Motor neuron (in vitro differentiated cells): ENCODE data around the gene SCIMP. TPM values are rescaled to one million over a fixed set of nuclear protein-coding genes. Genes with fewer than 3 reads are reported as not detected.
"Not testable (repeated sequence)": the region's sequence is repeated elsewhere in the genome, so short reads cannot be mapped to it uniquely, and the experiment has no call there.

ENCODE experiments used
- ATAC-seq, 8 experiments: fragments of 200-7000 bp; cut with Tn5 transposase; replicated peaks in 6 of 8; 2 replicates each; pipeline ENCODE4 v1.8.0; 2021; ENCODE audit warnings: mild to moderate bottlenecking in 8 of 8, moderate library complexity in 8 of 8
- H3K27ac ChIP-seq, 2 donors: fragments of 250-450 bp; sonication (Bioruptor Pico); 2 replicates each; pipeline ENCODE4 v1.9.0; 2021; ENCODE audit warnings: antibody characterized with exemption in 2 of 2, mild to moderate bottlenecking in 2 of 2, moderate library complexity in 1 of 2
- H3K4me1 ChIP-seq, 2 donors: fragments of 250-450 bp; sonication (Bioruptor Pico); replicated peaks in 1 of 2; 2 replicates each; pipeline ENCODE4 v1.6.1; 2021; ENCODE audit warnings: antibody characterized with exemption in 2 of 2, mild to moderate bottlenecking in 2 of 2, moderate library complexity in 1 of 2
- H3K4me3 ChIP-seq, 5 donors: fragments of 250-450 bp; sonication (Bioruptor Pico); 2 replicates each; pipeline ENCODE4 v1.9.0; 2021; ENCODE audit warnings: antibody characterized with exemption in 5 of 5, mild to moderate bottlenecking in 5 of 5, moderate library complexity in 4 of 5
- WGBS, 10 experiments: fragments of 450-650 bp; shearing (Covaris generic); methylation state at CpG; one replicate each; pipeline ENCODE4 v1.0.0; 2022; 5-methylcytosine and 5-hydroxymethylcytosine counted together
- in situ Hi-C, 9 experiments: fragments of 400-800 bp; cut with MboI; loops; one replicate each; pipeline ENCODE4 v1.15.0; 2021; ENCODE audit warnings: low sequenced_read_pairs in 9 of 9, low pct_unique_long_range_greater_than_20kb in 2 of 9; ENCODE audit not compliant: unreplicated experiment in 9 of 9
- total RNA-seq, 8 experiments: library from RNA; unstranded; fragments of 300-600 nt; gene quantifications; 2 replicates each; pipeline versions ENCODE4 v1.2.3 to v1.2.4, GENCODE V29; 2022

SCIMP gene
- total RNA-seq, 8 experiments from 2014 or later: 0.21 to 1.2 (median 0.43) TPM; not detected in 1

DNA sequence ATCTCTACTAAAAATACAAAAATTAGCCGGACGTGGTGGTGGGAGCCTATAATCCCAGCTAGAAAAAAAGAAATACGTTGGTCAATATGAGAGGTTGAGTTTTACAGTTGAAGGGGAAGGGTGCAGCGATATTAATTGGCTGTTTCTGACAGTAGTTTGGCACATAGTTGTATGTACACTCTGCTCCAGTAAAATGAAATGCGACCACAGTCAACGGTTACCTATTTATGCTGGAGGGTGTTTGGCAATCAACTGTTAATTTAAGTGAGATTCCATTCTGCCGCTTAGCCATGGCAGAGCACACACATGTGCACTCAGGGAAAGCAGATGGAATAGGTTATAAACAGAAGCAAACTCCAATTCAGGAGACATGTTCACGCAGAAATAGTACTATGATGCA lies 33.6 kb downstream of the SCIMP start:
- no peak for ATAC-seq
- in situ Hi-C loops: no loop called here
- H3K4me3 ChIP-seq: no peak overlapping the region
- no peaks in the 10 kb centered on the region for H3K4me1 ChIP-seq
- H3K27ac ChIP-seq: no peak overlapping the region
- WGBS, 10 experiments: 62 to 100% (median 88%) methylated on average over 2 to 8 of the region's 8 CpGs; no CpG with 5 or more reads in 1 of the 10 experiments

DNA sequence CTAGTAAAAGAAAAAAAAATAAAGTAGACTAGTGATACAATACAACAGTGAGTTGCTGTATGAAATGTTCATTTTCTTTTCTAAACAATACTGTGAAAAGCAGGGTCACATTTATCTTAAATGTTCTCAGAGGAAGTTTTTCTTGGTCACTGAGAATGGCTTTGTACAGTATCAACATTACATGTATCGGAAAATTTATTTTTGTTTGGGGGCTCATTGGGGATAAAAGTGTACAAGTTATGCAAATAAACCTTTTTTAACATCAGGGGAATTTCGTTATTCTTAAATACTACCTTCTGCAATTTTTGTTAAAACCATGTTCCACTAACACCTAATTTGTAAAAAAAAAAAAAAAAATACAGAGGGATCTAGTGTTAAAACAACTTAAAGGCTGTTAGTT lies 34.3 kb downstream of the SCIMP start:
- no peak overlapping the region for H3K27ac ChIP-seq
- H3K4me3 ChIP-seq: no peak overlapping the region
- ATAC-seq: no peak
- no peaks in the 10 kb centered on the region for H3K4me1 ChIP-seq
- 46 to 70% (median 50%) methylated on average over 1 to 2 of the region's 2 CpGs; no CpG with 5 or more reads in 1 of the 10 experiments for WGBS, 10 experiments
- in situ Hi-C loops: no loop called here

DNA sequence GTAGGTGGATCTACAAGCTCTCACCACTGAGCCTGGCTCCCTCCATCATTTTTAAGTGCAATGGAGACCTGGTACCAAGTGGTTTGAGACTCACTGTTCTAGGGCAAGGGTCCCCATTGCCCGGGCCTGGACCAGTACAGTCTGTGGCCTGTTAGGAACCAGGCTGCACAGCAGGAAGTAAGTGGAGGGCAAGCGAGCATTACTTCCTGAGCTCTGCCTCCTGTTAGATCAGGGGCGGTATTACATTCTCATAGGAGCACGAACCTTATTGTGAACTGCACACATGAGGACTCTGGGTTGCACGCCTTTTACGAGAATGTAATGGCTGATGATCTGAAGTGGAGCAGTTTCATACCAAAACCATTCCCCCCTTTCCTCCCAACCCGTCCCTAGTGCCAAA lies 36.2 kb downstream of the SCIMP start:
- WGBS, 10 experiments: 50 to 100% (median 82%) methylated on average over 1 to 6 of the region's 7 CpGs; no CpG with 5 or more reads in 2 of the 10 experiments
- in situ Hi-C loops: no loop called here
- Histone ChIP-seq H3K4me1 (no peaks in the 10 kb centered on the region), H3K27ac (no peak overlapping the region), H3K4me3 (no peak overlapping the region)
- ATAC-seq: no peak

DNA sequence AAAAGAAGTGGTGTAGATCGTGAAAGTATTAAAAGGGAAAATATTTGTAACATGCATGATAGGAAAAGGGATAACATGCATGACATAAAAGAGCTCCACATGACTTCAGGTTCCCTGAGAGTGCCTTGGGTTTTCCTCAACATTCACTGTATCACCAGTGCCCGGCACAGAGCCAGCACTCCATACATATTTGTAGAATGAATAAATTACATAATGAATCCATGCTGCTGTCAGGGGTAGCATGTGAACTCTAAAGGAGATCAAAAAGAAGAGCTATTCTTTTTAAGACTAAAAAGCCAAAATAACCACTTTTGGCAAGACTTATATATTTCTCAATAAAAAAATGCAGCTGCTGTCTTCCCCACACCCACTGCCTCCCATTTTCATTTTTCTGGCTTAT lies 40.3 kb downstream of the SCIMP start:
- Histone ChIP-seq H3K4me3 (no peak overlapping the region), H3K27ac (no peak overlapping the region), H3K4me1 (peaks cover 0 to 5% of the 10 kb centered on the region in 2 donors)
- ATAC-seq: no peak
- in situ Hi-C loops: no loop called here
- WGBS, 10 experiments: 0 to 88% (median 66%) methylated on average over 1 to 2 of the region's 2 CpGs; no CpG with 5 or more reads in 2 of the 10 experiments

DNA sequence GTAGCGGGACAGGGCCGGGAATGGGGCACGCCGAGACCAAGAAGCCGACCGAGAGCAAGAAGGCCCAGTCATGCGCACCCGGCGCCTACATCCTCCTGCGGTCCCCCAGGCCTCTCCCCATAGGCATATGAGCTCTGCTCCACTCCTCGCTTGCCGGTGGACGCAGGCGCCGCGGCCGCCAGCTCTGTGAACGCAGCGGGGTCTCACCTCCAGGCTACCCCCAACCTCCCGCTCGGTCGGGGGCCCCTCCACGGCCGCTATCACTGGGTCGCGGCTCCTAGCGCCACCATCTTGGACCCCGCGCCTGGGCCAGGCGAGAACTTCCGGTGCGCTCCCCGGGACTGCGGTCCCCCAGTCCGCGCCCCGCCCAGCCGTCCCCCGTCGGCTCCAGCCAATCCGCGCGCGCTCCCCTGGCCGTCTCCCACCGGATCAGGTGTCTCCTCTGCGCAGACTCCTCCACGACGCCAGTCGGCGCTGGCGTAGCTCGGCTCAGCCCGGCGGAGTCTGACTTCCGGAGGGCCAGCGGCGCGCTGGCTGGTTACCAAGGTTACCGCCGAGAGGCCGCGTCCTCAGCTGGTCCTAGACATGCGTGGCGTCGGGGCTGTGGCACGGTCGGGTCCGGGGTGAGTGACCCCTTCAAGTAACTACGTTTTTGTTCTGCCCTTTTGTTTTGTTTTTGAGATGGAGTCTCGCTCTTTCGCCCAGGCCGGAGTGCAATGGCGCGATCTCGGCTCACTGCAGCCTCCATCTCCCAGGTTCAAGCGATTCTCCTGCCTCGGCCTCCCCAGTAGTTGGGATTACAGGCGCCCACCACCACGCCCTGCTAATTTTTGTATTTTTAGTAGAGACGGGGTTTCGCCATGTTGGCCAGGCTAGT lies 42.9 kb downstream of the SCIMP start, which contains the start of gene ZNF594:
TSS of gene ZNF594 (minus strand) at position 328 of the 877 bp plus-strand sequence. CDS start 7,612 bp downstream, outside the sequence.
- ATAC-seq: peak; percentile 98 to 99 (median 99)
- 0 to 49% (median 28%) methylated on average over 1 to 21 of the region's 82 CpGs; no CpG with 5 or more reads in 2 of the 10 experiments for WGBS, 10 experiments
- Histone ChIP-seq H3K27ac (peak within 1 kb of the TSS; percentile 64 to 84), H3K4me1 (peaks cover 0 to 5% of the 10 kb centered on the region in 2 donors), H3K4me3 (peak within 1 kb of the TSS; percentile 33 to 90 (median 69))
- in situ Hi-C loops: no loop called here

DNA sequence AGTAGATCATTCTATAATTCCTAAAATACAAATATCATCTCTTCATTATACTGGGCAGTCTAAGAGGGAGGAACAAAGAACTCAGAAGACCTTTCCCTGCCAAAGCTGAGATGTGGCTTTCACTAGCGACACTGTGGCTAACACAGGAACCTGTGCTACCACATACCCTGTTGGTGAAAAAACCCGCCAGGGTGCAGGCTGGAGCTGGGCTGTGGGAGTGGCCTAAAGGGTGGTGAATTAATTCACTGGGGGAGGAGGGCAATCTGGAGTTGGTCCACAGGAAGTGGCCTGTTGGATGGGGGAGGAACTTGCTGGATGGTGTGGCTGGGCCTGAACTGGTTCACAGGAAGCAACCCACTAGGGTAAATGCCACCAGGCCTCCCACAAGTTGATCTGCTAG lies 50.4 kb downstream of the SCIMP start:
- no peak for ATAC-seq
- 82 to 100% (median 100%) methylated on average over 1 to 2 of the region's 2 CpGs; no CpG with 5 or more reads in 7 of the 10 experiments for WGBS, 10 experiments
- H3K4me1 ChIP-seq: no peaks in the 10 kb centered on the region
- in situ Hi-C loops: no loop called here
- H3K27ac ChIP-seq: no peak overlapping the region
- no peak overlapping the region for H3K4me3 ChIP-seq

DNA sequence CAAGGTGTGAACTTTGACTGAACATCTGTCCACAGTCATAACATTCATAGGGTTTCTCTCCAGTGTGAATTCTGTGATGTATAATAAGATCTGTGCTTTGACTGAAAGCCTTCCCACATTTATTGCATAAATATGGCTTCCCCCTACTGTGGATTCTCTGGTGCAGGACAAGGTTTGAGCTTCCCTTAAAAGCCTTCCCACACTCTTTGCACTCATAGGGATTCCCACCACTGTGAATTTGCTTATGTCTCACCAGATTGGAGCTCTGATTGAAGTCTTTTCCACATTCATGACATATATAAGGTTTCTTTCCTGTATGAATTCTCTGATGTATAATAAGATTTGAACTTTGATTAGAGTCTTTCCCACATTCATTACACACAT lies 51.3 kb downstream of the SCIMP start:
- H3K4me3 ChIP-seq: no peak overlapping the region
- no peak for ATAC-seq

DNA sequence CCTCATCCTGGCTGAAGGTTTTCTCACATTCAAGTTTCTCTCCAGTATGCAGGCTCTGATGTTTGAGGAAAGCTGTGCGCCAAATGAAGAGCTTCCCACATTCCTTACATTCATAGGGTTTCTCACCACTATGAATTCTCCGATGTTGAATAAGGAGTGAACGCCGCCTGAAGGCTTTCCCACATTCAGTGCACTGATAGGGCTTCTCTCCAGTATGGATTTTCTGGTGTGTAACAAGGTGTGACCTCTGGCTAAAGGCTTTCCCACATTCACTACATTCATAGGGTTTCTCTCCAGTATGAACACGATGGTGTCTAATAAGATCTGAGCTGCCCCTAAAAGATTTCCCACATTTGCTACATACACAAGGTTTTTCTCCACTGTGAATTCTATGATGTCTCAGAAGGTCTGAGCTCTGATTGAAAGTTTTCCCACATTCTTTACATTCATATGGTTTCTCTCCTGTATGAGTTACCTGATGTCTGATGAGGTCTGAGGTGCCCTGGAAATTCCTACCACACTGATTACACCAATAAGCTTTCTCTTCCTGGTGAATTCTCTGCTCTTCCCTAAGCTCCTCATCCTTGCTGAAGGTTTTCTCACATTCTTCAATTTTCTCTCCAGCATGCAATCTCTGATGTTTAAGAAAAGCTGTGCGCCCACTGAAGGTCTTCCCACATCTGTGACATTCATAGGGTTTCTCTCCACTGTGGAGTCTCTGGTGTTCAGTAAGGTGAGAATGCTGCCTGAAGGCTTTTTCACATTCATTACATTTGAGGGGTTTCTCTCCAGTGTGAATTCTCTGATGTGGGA lies 51.9 kb downstream of the SCIMP start:
- Histone ChIP-seq H3K27ac (no peak overlapping the region), H3K4me3 (no peak overlapping the region), H3K4me1 (no peaks in the 10 kb centered on the region)
- WGBS, 10 experiments: 80 to 100% (median 89%) methylated on average over 1 to 6 of the region's 6 CpGs; no CpG with 5 or more reads in 3 of the 10 experiments
- no peak for ATAC-seq
- in situ Hi-C loops: no loop called here

More for the DNA sequence above, 51.3 kb downstream of the SCIMP start:
- in situ Hi-C loops: no loop called here
- Histone ChIP-seq H3K27ac (no peak overlapping the region), H3K4me1 (no peaks in the 10 kb centered on the region)

DNA sequence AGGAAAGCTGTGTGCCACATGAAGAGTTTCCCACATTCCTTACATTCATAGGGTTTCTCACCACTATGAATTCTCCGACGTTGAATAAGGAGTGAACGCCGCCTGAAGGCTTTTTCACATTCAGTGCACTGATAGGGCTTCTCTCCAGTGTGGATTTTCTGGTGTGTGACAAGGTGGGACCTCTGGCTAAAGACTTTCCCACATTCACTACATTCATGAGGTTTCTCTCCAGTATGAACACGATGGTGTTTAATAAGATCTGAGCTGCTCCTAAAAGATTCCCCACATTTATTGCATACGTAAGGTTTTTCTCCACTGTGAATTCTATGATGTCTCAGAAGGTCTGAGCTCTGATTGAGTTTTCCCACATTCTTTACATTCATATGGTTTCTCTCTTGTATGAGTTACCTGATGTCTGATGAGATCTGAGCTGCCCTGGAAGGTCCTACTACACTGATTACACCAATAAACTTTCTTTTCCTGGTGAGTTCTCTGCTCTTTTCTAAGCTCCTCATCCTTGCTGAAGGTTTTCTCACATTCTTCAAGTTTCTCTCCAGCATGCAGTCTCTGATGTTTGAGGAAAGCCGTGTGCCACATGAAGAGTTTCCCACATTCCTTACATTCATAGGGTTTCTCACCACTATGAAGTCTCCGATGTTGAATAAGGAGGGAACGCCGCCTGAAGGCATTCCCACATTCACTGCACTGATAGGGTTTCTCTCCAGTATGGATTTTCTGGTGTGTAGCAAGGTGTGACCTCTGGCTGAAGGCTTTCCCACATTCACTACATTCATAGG lies 53.0 kb downstream of the SCIMP start:
- no peak overlapping the region for H3K27ac ChIP-seq
- ATAC-seq: no peak
- WGBS, 10 experiments: 80 to 100% (median 94%) methylated on average over 3 to 10 of the region's 10 CpGs
- no peaks in the 10 kb centered on the region for H3K4me1 ChIP-seq
- no peak overlapping the region for H3K4me3 ChIP-seq
- in situ Hi-C loops: no loop called here

DNA sequence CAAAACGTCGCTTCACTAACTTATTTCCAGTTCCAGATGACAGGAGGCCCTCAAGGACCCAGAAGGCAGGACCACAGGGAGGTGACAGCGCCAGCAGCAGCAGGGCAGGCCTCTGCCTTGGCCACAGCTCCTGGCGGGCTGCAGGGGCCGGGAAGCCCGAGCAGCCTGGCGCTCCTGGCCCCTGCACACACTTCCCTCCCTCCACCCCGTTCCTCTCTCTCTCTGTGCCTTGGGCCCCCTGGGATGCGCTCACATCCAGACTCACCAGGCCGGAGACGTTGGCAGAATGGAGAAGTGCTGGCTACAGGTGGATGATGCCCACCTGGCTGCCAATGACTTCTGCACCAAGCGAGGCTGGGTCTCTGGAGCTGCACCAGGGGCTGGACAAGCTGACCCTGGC lies 55.7 kb downstream of the SCIMP start:
- Histone ChIP-seq H3K4me3 (no peak overlapping the region), H3K4me1 (no peaks in the 10 kb centered on the region), H3K27ac (no peak overlapping the region)
- WGBS, 10 experiments: 83 to 100% (median 83%) methylated on average over 1 to 3 of the region's 12 CpGs; no CpG with 5 or more reads in 5 of the 10 experiments
- in situ Hi-C loops: no loop called here
- ATAC-seq: no peak

DNA sequence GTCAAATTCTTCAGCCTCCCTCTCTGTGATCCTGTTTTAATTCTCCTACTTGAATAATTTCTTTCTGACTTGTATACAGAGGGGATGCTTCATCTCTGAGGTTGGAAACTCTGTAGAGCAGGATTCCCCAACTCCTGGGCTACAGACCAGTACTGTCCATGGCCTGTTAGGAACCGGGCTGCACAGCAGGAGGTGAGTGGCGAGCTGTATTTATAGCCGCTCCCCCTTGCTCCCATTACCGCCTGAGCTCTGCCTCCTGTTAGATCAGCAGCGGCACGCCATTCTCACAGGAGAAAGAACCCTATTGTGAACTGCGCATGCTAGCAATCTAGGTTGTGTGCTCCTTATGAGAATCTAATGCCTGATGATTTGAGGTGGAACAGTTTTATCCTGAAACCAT lies 59.6 kb downstream of the SCIMP start:
- H3K4me1 ChIP-seq, H3K27ac ChIP-seq, ATAC-seq, H3K4me3 ChIP-seq, in situ Hi-C loops: not testable (repeated sequence)
- WGBS, 10 experiments: 30 to 100% (median 79%) methylated on average over 2 to 7 of the region's 7 CpGs; no CpG with 5 or more reads in 3 of the 10 experiments

DNA sequence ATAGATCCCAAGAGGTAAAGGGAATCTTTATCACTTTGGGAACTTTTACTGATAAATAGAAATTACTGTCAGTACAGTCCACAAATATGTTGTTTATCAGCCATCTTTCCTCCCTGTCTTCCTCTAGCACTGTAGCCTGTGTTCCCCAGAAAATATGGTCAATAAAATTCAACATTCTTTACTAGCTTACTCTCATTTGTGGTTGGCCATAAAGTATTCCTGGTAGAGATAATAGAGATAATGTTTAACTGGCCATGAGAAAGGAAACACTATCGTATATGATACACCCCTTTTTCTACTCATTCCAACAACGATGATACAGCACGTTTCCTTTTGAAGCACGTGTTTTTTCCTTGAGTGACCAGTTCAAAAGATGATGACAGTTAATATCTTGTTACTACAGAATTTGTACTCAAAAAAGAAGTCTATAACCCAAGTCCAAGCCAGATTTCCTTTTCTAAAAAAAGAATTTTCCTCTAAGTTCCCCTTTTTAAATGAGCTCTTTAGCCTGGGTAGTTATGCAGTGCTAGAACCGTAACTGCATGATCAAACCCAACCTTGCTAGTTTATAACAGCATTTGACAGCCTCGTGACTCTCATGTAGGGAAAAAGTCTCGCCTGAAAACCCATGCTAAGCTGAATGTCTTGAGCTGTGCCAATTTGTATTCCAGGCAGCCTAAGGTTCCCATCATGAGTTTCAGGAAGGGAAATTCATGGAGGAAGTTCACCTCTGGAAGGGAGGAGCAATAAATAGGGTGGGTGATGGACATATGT lies 68.7 kb downstream of the SCIMP start:
- 52 to 82% methylated on average over 2 of the region's 7 CpGs; no CpG with 5 or more reads in 8 of the 10 experiments for WGBS, 10 experiments

More for the DNA sequence above, 68.7 kb downstream of the SCIMP start:
- ATAC-seq, in situ Hi-C loops, H3K4me1 ChIP-seq, H3K4me3 ChIP-seq, H3K27ac ChIP-seq: not testable (repeated sequence)
